CD8-positive, alpha-beta memory T cell (primary cell): ENCODE measurements around the gene IGF2R. TPM values are rescaled to one million over a fixed set of nuclear protein-coding genes. Genes with fewer than 3 reads are reported as not detected.

Experiments used
- CTCF ChIA-PET: fragments of 350-600 bp; sonication (Branson Sonifier 250); formaldehyde crosslinking; loops from one replicate; lab custom pipeline; 2021; ENCODE audit warnings: antibody characterized with exemption; lab: Charles Lee
- POLR2A ChIA-PET: fragments of 350-600 bp; sonication (Branson Sonifier 250); formaldehyde crosslinking; loops from one replicate; lab custom pipeline; 2021; ENCODE audit warnings: antibody characterized with exemption; lab: Charles Lee
- DNase-seq, 5 donors: peaks; one replicate each; pipeline versions ENCODE4 v3.0.0 to v3.0.0-alpha.2; 2020 to 2022; ENCODE audit warnings: mixed read lengths in 1 of 5
- H3K27ac ChIP-seq: one replicate; pipeline ENCODE4 v1.7.0; 2013; ENCODE audit warnings: low read depth, mild to moderate bottlenecking, low read length, moderate library complexity
- H3K27me3 ChIP-seq: 2 replicates; pipeline ENCODE4 v1.7.0; 2013; ENCODE audit warnings: low read length, mild to moderate bottlenecking; ENCODE audit not compliant: insufficient read depth, poor library complexity, severe bottlenecking
- H3K36me3 ChIP-seq: 2 replicates; pipeline ENCODE4 v1.7.0; 2013; ENCODE audit warnings: mild to moderate bottlenecking, low read length, moderate library complexity; ENCODE audit not compliant: insufficient read depth
- H3K4me1 ChIP-seq: 2 replicates; pipeline ENCODE4 v1.7.0; 2013; ENCODE audit warnings: mild to moderate bottlenecking, low read length, moderate library complexity; ENCODE audit not compliant: insufficient read depth
- H3K4me3 ChIP-seq: 2 replicates; pipeline ENCODE4 v1.7.0; 2013; ENCODE audit warnings: mild to moderate bottlenecking, low read length
- H3K9me3 ChIP-seq: 2 replicates; pipeline ENCODE4 v1.7.0; 2013; ENCODE audit warnings: mild to moderate bottlenecking, low read length
- H3K27ac Mint-ChIP-seq, 8 donors: one replicate each; pipeline ENCODE4 v1.8.0; 2020 to 2021; ENCODE audit warnings: mixed read lengths in 8 of 8, mild to moderate bottlenecking in 6 of 8, inconsistent platforms in 3 of 8, moderate library complexity in 3 of 8
- H3K27me3 Mint-ChIP-seq, 2 donors: one replicate each; pipeline ENCODE4 v1.8.0; 2020 to 2021; ENCODE audit warnings: mixed read lengths in 2 of 2, mild to moderate bottlenecking in 1 of 2, moderate library complexity in 1 of 2
- H3K36me3 Mint-ChIP-seq, 3 donors: one replicate each; pipeline ENCODE4 v1.8.0; 2020 to 2021; ENCODE audit warnings: mixed read lengths in 3 of 3, inconsistent platforms in 1 of 3, mild to moderate bottlenecking in 1 of 3
- H3K4me1 Mint-ChIP-seq, 3 donors: one replicate each; pipeline ENCODE4 v1.8.0; 2020 to 2021; ENCODE audit warnings: mixed read lengths in 3 of 3, inconsistent platforms in 1 of 3, mild to moderate bottlenecking in 1 of 3
- H3K4me3 Mint-ChIP-seq, 7 donors: one replicate each; pipeline ENCODE4 v1.8.0; 2020 to 2021; ENCODE audit warnings: mixed read lengths in 7 of 7, mild to moderate bottlenecking in 6 of 7, moderate library complexity in 4 of 7, inconsistent platforms in 2 of 7
- H3K9me3 Mint-ChIP-seq, 5 donors: one replicate each; pipeline ENCODE4 v1.8.0; 2020 to 2022; ENCODE audit warnings: mixed read lengths in 5 of 5, mild to moderate bottlenecking in 3 of 5, moderate library complexity in 2 of 5, inconsistent platforms in 1 of 5
- polyA plus RNA-seq: library from polyadenylated mRNA; unstranded; fragments of 300-500 nt; fragmentation: Illumina TruSeq; gene quantifications from one replicate; pipeline ENCODE4 v1.2.3, GENCODE V29; 2021
- total RNA-seq, 2 experiments: library from RNA; stranded (reverse); gene quantifications; one replicate each; pipeline ENCODE4 v1.2.3, GENCODE V29; 2021

Gene IGF2R
- total and polyA plus RNA-seq, 3 experiments from 2014 or later = 27.5 to 93.7 (median 91.4) TPM

GRCh38 chr6:159943968-159944598 is 24.8 kb upstream of the IGF2R start:
- H3K9me3 Mint-ChIP-seq = peaks cover 7 to 16% (median 11%) of the 10 kb centered on the region in 5 donors
- no peak overlapping the region for H3K4me3 ChIP-seq
- H3K27me3 Mint-ChIP-seq = peaks cover 0 to 4% of the 10 kb centered on the region in 2 donors
- H3K9me3 ChIP-seq = no peaks in the 10 kb centered on the region
- H3K27me3 ChIP-seq = no peaks in the 10 kb centered on the region
- H3K36me3 Mint-ChIP-seq = peaks cover 0 to 19% (median 2%) of the 10 kb centered on the region in 3 donors
- ChIA-PET POLR2A (no interaction called here), CTCF (no interaction called here)
- peaks cover 0 to 6% (median 2%) of the 10 kb centered on the region in 3 donors for H3K4me1 Mint-ChIP-seq
- no peak overlapping the region for H3K27ac ChIP-seq
- no peaks in the 10 kb centered on the region for H3K4me1 ChIP-seq
- H3K27ac Mint-ChIP-seq = no peak overlapping the region
- no peak for DNase-seq
- H3K4me3 Mint-ChIP-seq = no peak overlapping the region
- H3K36me3 ChIP-seq = no peaks in the 10 kb centered on the region

- Histone ChIP-seq H3K27me3 (no peaks in the 10 kb centered on the region), H3K27ac (no peak overlapping the region), H3K9me3 (no peaks in the 10 kb centered on the region), H3K36me3 (no peaks in the 10 kb centered on the region), H3K4me3 (no peak overlapping the region), H3K4me1 (no peaks in the 10 kb centered on the region)
- Mint-ChIP-seq H3K27ac (no peak overlapping the region), H3K4me1 (peaks cover 0 to 6% (median 2%) of the 10 kb centered on the region in 3 donors), H3K36me3 (peaks cover 0 to 19% (median 2%) of the 10 kb centered on the region in 3 donors), H3K27me3 (peaks cover 0 to 4% of the 10 kb centered on the region in 2 donors), H3K4me3 (no peak overlapping the region), H3K9me3 (peaks cover 7 to 16% (median 11%) of the 10 kb centered on the region in 5 donors)
- DNase-seq = no peak
- ChIA-PET POLR2A (no interaction called here), CTCF (no interaction called here)
These were observed 23.0 kb upstream of the IGF2R start for GRCh38 chr6:159945801-159946392.

GRCh38 chr6:159946912-159947311 is 22.0 kb upstream of the IGF2R start:
- peaks cover 0 to 19% (median 2%) of the 10 kb centered on the region in 3 donors for H3K36me3 Mint-ChIP-seq
- H3K27ac Mint-ChIP-seq = no peak overlapping the region
- DNase-seq = no peak
- no peaks in the 10 kb centered on the region for H3K36me3 ChIP-seq
- POLR2A ChIA-PET = no interaction called here
- no peaks in the 10 kb centered on the region for H3K4me1 ChIP-seq
- H3K27ac ChIP-seq = no peak overlapping the region
- no peaks in the 10 kb centered on the region for H3K27me3 ChIP-seq
- CTCF ChIA-PET = no interaction called here
- H3K9me3 ChIP-seq = no peaks in the 10 kb centered on the region
- peaks cover 0 to 1% (median 0%) of the 10 kb centered on the region in 3 donors for H3K4me1 Mint-ChIP-seq
- no peak overlapping the region for H3K4me3 Mint-ChIP-seq
- no peak overlapping the region for H3K4me3 ChIP-seq
- peaks cover 7 to 16% (median 11%) of the 10 kb centered on the region in 5 donors for H3K9me3 Mint-ChIP-seq
- peaks cover 0 to 4% of the 10 kb centered on the region in 2 donors for H3K27me3 Mint-ChIP-seq

- H3K27ac ChIP-seq = no peak overlapping the region
- H3K27ac Mint-ChIP-seq = no peak overlapping the region
- H3K36me3 ChIP-seq = no peaks in the 10 kb centered on the region
- H3K9me3 Mint-ChIP-seq = peaks cover 7 to 9% (median 8%) of the 10 kb centered on the region in 5 donors
- no peaks in the 10 kb centered on the region for H3K27me3 ChIP-seq
- ChIA-PET CTCF (no interaction called here), POLR2A (no interaction called here)
- no peak overlapping the region for H3K4me3 ChIP-seq
- H3K36me3 Mint-ChIP-seq = peaks cover 0 to 12% (median 2%) of the 10 kb centered on the region in 3 donors
- H3K9me3 ChIP-seq = no peaks in the 10 kb centered on the region
- H3K27me3 Mint-ChIP-seq = peaks cover 5 to 6% of the 10 kb centered on the region in 2 donors
- H3K4me1 Mint-ChIP-seq = no peaks in the 10 kb centered on the region
- no peak overlapping the region for H3K4me3 Mint-ChIP-seq
- H3K4me1 ChIP-seq = no peaks in the 10 kb centered on the region
- DNase-seq = no peak
These were observed 20.7 kb upstream of the IGF2R start for GRCh38 chr6:159948199-159948598.

GRCh38 chr6:159951772-159952171 is 17.1 kb upstream of the IGF2R start:
- no peak overlapping the region for H3K27ac ChIP-seq
- no peak overlapping the region for H3K4me3 Mint-ChIP-seq
- H3K9me3 Mint-ChIP-seq = no peaks in the 10 kb centered on the region
- no peaks in the 10 kb centered on the region for H3K9me3 ChIP-seq
- H3K4me1 Mint-ChIP-seq = no peaks in the 10 kb centered on the region
- POLR2A ChIA-PET = no interaction called here
- no peak overlapping the region for H3K4me3 ChIP-seq
- H3K27me3 Mint-ChIP-seq = peaks cover 7 to 15% of the 10 kb centered on the region in 2 donors
- CTCF ChIA-PET = no interaction called here
- DNase-seq = no peak
- H3K27me3 ChIP-seq = no peaks in the 10 kb centered on the region
- no peak overlapping the region for H3K27ac Mint-ChIP-seq
- H3K4me1 ChIP-seq = no peaks in the 10 kb centered on the region
- no peaks in the 10 kb centered on the region for H3K36me3 Mint-ChIP-seq
- no peaks in the 10 kb centered on the region for H3K36me3 ChIP-seq

GRCh38 chr6:159952289-159953005 is 16.4 kb upstream of the IGF2R start:
- Mint-ChIP-seq H3K27me3 (peaks cover 7 to 13% of the 10 kb centered on the region in 2 donors), H3K9me3 (no peaks in the 10 kb centered on the region), H3K36me3 (no peaks in the 10 kb centered on the region), H3K27ac (no peak overlapping the region), H3K4me3 (no peak overlapping the region), H3K4me1 (no peaks in the 10 kb centered on the region)
- H3K4me3 ChIP-seq = no peak overlapping the region
- H3K9me3 ChIP-seq = no peaks in the 10 kb centered on the region
- ChIA-PET POLR2A (no interaction called here), CTCF (no interaction called here)
- no peaks in the 10 kb centered on the region for H3K27me3 ChIP-seq
- no peaks in the 10 kb centered on the region for H3K4me1 ChIP-seq
- DNase-seq = no peak
- no peak overlapping the region for H3K27ac ChIP-seq
- H3K36me3 ChIP-seq = no peaks in the 10 kb centered on the region

- no peaks in the 10 kb centered on the region for H3K4me1 Mint-ChIP-seq
- no peak overlapping the region for H3K4me3 Mint-ChIP-seq
- POLR2A ChIA-PET = interaction anchor here (0.6 kb wide), 1 partner anchor 1953 kb away, joined by 3 read pairs; no protein-coding TSS in a partner anchor
- Histone ChIP-seq H3K4me3 (no peak overlapping the region), H3K27ac (no peak overlapping the region), H3K4me1 (no peaks in the 10 kb centered on the region), H3K36me3 (no peaks in the 10 kb centered on the region), H3K27me3 (no peaks in the 10 kb centered on the region), H3K9me3 (no peaks in the 10 kb centered on the region)
- no peak overlapping the region for H3K27ac Mint-ChIP-seq
- H3K36me3 Mint-ChIP-seq = no peaks in the 10 kb centered on the region
- CTCF ChIA-PET = no interaction called here
- H3K27me3 Mint-ChIP-seq = peaks cover 7 to 13% of the 10 kb centered on the region in 2 donors
- DNase-seq = no peak
- H3K9me3 Mint-ChIP-seq = peaks cover 0 to 1% (median 0%) of the 10 kb centered on the region in 5 donors
These were observed 15.7 kb upstream of the IGF2R start for GRCh38 chr6:159953091-159953601.

GRCh38 chr6:159955945-159956361 is 12.9 kb upstream of the IGF2R start:
- no peak overlapping the region for H3K27ac Mint-ChIP-seq
- no peaks in the 10 kb centered on the region for H3K36me3 Mint-ChIP-seq

More at GRCh38 chr6:159955945-159956361, 12.9 kb upstream of the IGF2R start:
- no peaks in the 10 kb centered on the region for H3K9me3 ChIP-seq
- peaks cover 0 to 1% (median 0%) of the 10 kb centered on the region in 5 donors for H3K9me3 Mint-ChIP-seq
- H3K4me1 ChIP-seq = no peaks in the 10 kb centered on the region
- no peaks in the 10 kb centered on the region for H3K4me1 Mint-ChIP-seq
- H3K27me3 Mint-ChIP-seq = peaks cover 7 to 20% of the 10 kb centered on the region in 2 donors
- H3K36me3 ChIP-seq = no peaks in the 10 kb centered on the region
- ChIA-PET CTCF (no interaction called here), POLR2A (no interaction called here)
- no peak overlapping the region for H3K4me3 Mint-ChIP-seq
- no peak for DNase-seq
- no peak overlapping the region for H3K27ac ChIP-seq
- no peak overlapping the region for H3K4me3 ChIP-seq
- no peaks in the 10 kb centered on the region for H3K27me3 ChIP-seq
